GM12873 (cell line): ENCODE results near the gene MTREX.

Experiments
- CTCF ChIP-seq: IDR thresholded peaks from 2 replicates; pipeline ENCODE4 v1.5.1; 2012; ENCODE audit warnings: low read depth, mild to moderate bottlenecking, moderate library complexity, low read length, control low read depth; ENCODE audit not compliant: insufficient read depth; ENCODE audit errors: missing control alignments

The MTREX gene

DNA sequence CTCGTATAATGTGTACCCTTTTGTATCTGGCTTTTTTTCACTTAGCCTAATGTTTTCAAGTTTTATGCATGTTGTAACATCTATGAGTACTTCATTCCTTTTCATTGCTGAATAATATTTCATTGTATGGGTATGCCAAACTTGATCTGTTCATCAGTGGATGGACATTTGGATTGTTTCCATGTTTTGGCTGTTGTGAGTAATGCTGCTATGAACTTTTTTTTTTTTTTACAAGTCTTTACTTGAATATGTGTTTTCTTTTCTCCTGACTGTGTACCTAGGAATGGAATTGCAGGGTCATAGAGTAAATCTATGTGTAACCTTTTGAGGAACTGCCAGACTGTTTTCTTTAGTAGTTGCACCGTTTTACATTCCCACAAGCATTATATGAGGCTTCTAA, 52.4 kb downstream of the MTREX start:
- TF ChIP-seq CTCF: no peak

DNA sequence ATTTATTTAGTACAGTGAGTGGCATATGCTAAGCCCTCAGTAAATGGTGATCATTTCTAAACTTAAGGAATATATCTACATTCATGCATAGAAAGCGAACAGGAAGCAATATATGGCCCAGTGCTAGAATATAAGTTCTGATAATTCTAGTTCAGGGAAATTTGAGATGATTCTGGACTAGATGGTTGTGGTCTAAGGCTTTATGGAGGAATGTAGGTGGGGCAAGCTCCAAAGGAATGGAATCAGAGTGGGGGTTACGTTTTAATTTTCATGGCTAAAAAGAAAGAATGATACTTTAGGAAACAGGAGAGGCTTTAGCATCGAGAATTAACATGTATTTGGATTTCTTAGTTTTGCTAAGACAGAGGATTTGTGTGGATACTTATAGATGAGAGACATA, 56.1 kb downstream of the MTREX start:
- no peak for TF ChIP-seq CTCF

DNA sequence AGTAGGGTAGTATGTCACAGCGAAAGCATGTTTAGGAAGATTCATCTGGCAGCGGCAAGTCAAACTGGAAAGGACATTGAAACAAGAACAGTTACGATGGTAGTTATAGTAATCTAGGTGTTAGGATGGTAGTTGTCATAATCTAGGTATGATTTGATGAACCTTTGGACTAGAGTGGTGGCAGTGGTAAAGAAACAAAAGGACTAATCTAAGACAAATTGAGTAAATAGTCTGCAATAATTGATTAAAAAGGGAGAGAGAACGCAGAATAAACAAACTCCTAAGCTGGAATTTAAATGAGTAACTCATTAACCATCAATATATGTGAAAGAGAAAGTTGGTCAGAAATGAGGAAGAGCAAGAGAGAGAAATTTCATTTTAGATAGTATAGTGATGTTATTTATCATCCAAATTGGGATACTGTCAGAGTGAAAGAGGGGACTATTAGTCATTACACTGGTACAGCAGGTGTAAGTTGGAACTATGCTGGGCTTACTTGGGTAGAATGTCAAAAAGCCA, 56.8 kb downstream of the MTREX start:
- no peak for TF ChIP-seq CTCF

GRCh38 chr5:55370291-55370925, 62.6 kb downstream of the MTREX start:
- no peak for TF ChIP-seq CTCF

GRCh38 chr5:55371145-55371544, 63.4 kb downstream of the MTREX start:
- no peak for TF ChIP-seq CTCF

DNA sequence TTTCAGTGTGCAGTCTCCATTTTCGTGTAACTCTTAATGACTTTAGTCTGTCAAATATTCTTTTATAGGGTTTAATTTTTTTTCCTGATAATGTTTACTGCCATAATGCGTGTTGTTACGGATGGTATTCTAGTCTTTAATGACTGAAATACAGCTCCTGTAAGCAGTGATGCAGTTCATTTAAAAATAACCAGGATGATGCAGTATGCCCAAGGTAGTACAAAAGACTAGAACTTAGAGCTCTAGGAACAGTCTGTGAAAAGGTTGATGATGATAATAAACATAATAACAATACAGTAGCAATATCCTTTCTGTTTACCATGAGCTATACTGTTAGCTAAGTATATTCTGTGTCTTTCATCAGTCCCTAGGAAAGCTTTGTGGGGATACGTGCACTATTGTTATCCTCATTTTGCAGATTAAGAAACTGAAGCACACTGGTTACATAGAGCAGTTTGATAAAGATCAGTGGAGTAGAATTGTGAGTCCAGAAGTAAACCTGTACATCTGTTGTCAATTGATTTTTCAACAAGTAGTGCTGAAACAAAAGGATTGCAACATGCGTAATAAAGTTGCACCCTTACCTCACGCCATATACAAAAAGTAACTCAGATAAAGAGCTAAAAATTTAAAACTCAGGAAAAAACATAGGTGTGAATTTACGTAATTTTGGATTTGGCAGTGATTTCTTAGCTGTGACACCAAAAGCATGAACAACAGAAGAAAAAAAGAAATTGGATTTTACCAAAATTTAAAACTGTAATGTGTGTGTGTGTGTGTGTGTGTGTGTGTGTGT, 64.5 kb downstream of the MTREX start:
- TF ChIP-seq CTCF: no peak

DNA sequence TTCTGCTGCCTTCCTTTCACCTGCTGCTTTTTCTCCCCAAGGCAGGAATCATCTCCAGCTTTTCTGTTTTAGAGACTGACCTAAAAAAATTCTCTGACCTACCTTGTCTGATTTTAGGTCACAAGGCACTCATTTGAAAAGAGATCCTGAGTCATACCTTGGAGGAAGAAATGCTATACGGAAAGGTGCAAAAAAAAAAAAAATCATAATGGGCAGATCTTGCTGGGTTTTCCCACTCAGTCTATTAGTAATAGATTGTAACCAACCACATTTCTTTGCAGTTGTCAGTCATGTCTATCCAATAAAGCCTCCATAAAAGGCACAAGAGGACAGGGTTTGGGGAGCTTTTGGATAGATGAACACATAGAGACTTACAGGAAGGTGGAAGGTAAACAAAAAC, 70.0 kb downstream of the MTREX start:
- no peak for TF ChIP-seq CTCF
